Stimulated activated CD8-positive, alpha-beta memory T cell treated with anti-CD3 and anti-CD28 coated beads, Interleukin-4, amount 100 ng/mL, for 1 hour (primary cell): ENCODE results near the gene ZBTB42.

Experiments
- DNase-seq, 2 donors: peaks; one replicate each; pipeline ENCODE4 v3.0.0-alpha.2; 2020; ENCODE audit warnings: low read depth in 2 of 2, low spot score in 1 of 2

Gene ZBTB42

GRCh38 chr14:104800771-104801519 is at the start of gene ZBTB42:
ZBTB42 (plus strand) TSS chr14:104801101; CDS start chr14:104801198, 97 bp downstream.
- peak in 1 of 2 donors; percentile 43 for DNase-seq

- no peak for DNase-seq
These were observed 49.1 kb upstream of the ZBTB42 start for GRCh38 chr14:104751539-104752422.

GRCh38 chr14:104752423-104752734 is 48.5 kb upstream of the ZBTB42 start:
- DNase-seq, result no peak

- DNase-seq, result peak; percentile 98 to 99
These were observed 48.0 kb upstream of the ZBTB42 start, which contains the start of gene SIVA1 for GRCh38 chr14:104752735-104753527. SIVA1 (plus strand) TSS chr14:104753147; CDS start chr14:104753202, 55 bp downstream.

GRCh38 chr14:104753528-104754212 is 47.2 kb upstream of the ZBTB42 start:
- DNase-seq, result no peak

- no peak for DNase-seq
These were observed 46.6 kb upstream of the ZBTB42 start for GRCh38 chr14:104754213-104754851.

- no peak for DNase-seq
These were observed 45.3 kb upstream of the ZBTB42 start for GRCh38 chr14:104755621-104756020.

- DNase-seq, result no peak
These were observed 44.2 kb upstream of the ZBTB42 start for GRCh38 chr14:104756477-104757237.

- DNase-seq, result no peak
These were observed 43.7 kb upstream of the ZBTB42 start for GRCh38 chr14:104757238-104757585.

GRCh38 chr14:104757681-104758392 is 43.1 kb upstream of the ZBTB42 start:
- DNase-seq, result no peak

- no peak for DNase-seq
These were observed 41.6 kb upstream of the ZBTB42 start for GRCh38 chr14:104758981-104759969.

GRCh38 chr14:104765517-104765916 is 35.4 kb upstream of the ZBTB42 start:
- DNase-seq, result no peak

GRCh38 chr14:104766256-104766862 is 34.5 kb upstream of the ZBTB42 start:
- DNase-seq, result no peak

- DNase-seq, result no peak
These were observed 33.9 kb upstream of the ZBTB42 start for GRCh38 chr14:104766863-104767633.

GRCh38 chr14:104767634-104767918 is 33.3 kb upstream of the ZBTB42 start:
- no peak for DNase-seq

- DNase-seq, result peak; percentile 86 to 90
These were observed 32.2 kb upstream of the ZBTB42 start for GRCh38 chr14:104768437-104769323.
